ENCODE measurements around the gene C6orf132. TPM values are rescaled to one million over a fixed set of nuclear protein-coding genes. Genes with fewer than 3 reads are reported as not detected.

C6orf132 gene
- total RNA-seq, 1 experiment from 2014 or later, result 48.4 TPM

GRCh38 chr6:42137194-42137753, 5.1 kb downstream of the C6orf132 start:
- H2AK5ac ChIP-seq (ENCODE audit: insufficient read length, low read length), result peak overlapping the region; percentile 15
- H2BK5ac ChIP-seq (ENCODE audit: insufficient read length, low read length), result peak overlapping the region; percentile 26
- peak overlapping the region; percentile 98 to 99 (median 99) for H3K27ac Mint-ChIP-seq
- H3K27me3 Mint-ChIP-seq (ENCODE audit: low read depth), result peaks cover 1% of the 10 kb centered on the region; the same call in 1 of the 2 replicates
- no peak overlapping the region for H3K56ac ChIP-seq (ENCODE audit: insufficient read length, low read depth, low read length)
- H4K8ac ChIP-seq (replicated peaks; ENCODE audit: insufficient read length, low read depth, low read length), result no peak overlapping the region
- H3K4me3 Mint-ChIP-seq, result peak overlapping the region; percentile 45 to 56
- H2BK15ac ChIP-seq (ENCODE audit: low read depth, low read length), result no peak overlapping the region
- no peaks in the 10 kb centered on the region for H4K20me1 ChIP-seq (ENCODE audit: control insufficient read depth, insufficient read depth, insufficient read length)
- peaks cover 9% of the 10 kb centered on the region for H3K23me2 ChIP-seq (ENCODE audit: insufficient read length, low read depth, low read length, poor library complexity, severe bottlenecking)
- no peaks in the 10 kb centered on the region for H3K79me1 ChIP-seq (ENCODE audit: insufficient read depth, low read depth, low read length, poor library complexity, severe bottlenecking)
- peak overlapping the region; percentile 43 for H2BK12ac ChIP-seq (ENCODE audit: insufficient read length, low read depth, low read length)
- H3K9ac ChIP-seq (ENCODE audit: extremely low read depth, insufficient read length, low read length), result peak overlapping the region; percentile 42
- peaks cover 21% of the 10 kb centered on the region for H3K4me1 ChIP-seq (ENCODE audit: insufficient read depth, low read length)
- H2BK20ac ChIP-seq (ENCODE audit: low read depth, low read length, poor library complexity, severe bottlenecking), result no peak overlapping the region
- no peak for TF ChIP-seq CTCF (conservative IDR thresholded peaks at IDR 0.05)
- peaks cover 10 to 38% (median 23%) of the 10 kb centered on the region in 3 experiments for H3K36me3 Mint-ChIP-seq (ENCODE audit: insufficient read depth in 1 of 3, low read depth in 3 of 3)
- no peak overlapping the region for H2AFZ ChIP-seq (ENCODE audit: low read length)
- H3K14ac ChIP-seq (ENCODE audit: insufficient read depth, low read length), result peak overlapping the region; percentile 79; the same call in 1 of the 2 replicates
- peak overlapping the region; percentile 9 for H4K5ac ChIP-seq (ENCODE audit: insufficient read length, low read depth, low read length)
- H3K18ac ChIP-seq (ENCODE audit: insufficient read length, low read depth, low read length), result peak overlapping the region; percentile 16
- H3K23ac ChIP-seq (ENCODE audit: insufficient read length, low read depth, low read length), result no peak overlapping the region
- peak overlapping the region; percentile 44 for H3K4me2 ChIP-seq (ENCODE audit: insufficient read depth, insufficient read length, low read length)
- H3K79me2 ChIP-seq (ENCODE audit: insufficient read depth, low read length), result peaks cover 24% of the 10 kb centered on the region; the same call in 1 of the 2 replicates
- DNase-seq, result peak; percentile 64
- no peak overlapping the region for H3K4ac ChIP-seq (ENCODE audit: low read depth, low read length)
- H3T11ph ChIP-seq (ENCODE audit: low read length), result no peak overlapping the region
- peak overlapping the region; percentile 91 for H3K27ac ChIP-seq (ENCODE audit: insufficient read length, low read depth, low read length)
- H3K27me3 ChIP-seq (ENCODE audit: insufficient read depth, low read length), result no peaks in the 10 kb centered on the region
- H3K9me3 ChIP-seq (ENCODE audit: control insufficient read depth, low read depth, low read length), result no peaks in the 10 kb centered on the region
- WGBS (ENCODE audit: extremely low coverage, insufficient read length, low lambda C conversion rate), result no CpG with 5 or more reads among the region's 7 CpGs
- peak overlapping the region; percentile 82 for H2BK120ac ChIP-seq (ENCODE audit: low read depth, low read length, poor library complexity, severe bottlenecking)
- no peak overlapping the region for H4K91ac ChIP-seq (ENCODE audit: insufficient read length, low read depth, low read length)
- H3K9me3 Mint-ChIP-seq, result no peaks in the 10 kb centered on the region
- H3K4me1 Mint-ChIP-seq, result peaks cover 72 to 75% of the 10 kb centered on the region in 2 experiments
